Peyer's patch (tissue), 4 donors: ENCODE data around the gene RPRD1A. TPM values are rescaled to one million over a fixed set of nuclear protein-coding genes. Genes with fewer than 3 reads are reported as not detected.
"Not testable (repeated sequence)": the region's sequence is repeated elsewhere in the genome, so short reads cannot be mapped to it uniquely, and the experiment has no call there.

Experiments used
- DNase-seq, 3 donors: peaks; one replicate each; pipeline ENCODE4 v3.0.0-alpha.2; 2017 to 2019
- H3K27ac ChIP-seq, 4 donors: fragments of 200-600 bp; sonication (generic); one replicate each; pipeline ENCODE4 v1.5.1; 2016 to 2019
- H3K27me3 ChIP-seq, 2 donors: fragments of 200-600 bp; sonication (generic); one replicate each; pipeline ENCODE4 v1.5.1; 2019
- H3K36me3 ChIP-seq, 3 donors: fragments of 200-600 bp; sonication (generic); one replicate each; pipeline ENCODE4 v1.5.1; 2016 to 2019
- H3K4me1 ChIP-seq, 4 donors: fragments of 200-600 bp; sonication (generic); one replicate each; pipeline ENCODE4 v1.5.1; 2016 to 2019
- H3K4me3 ChIP-seq, 4 donors: fragments of 200-600 bp; sonication (generic); 1 replicate in 3 of 4; 2 replicates in 1 of 4; pipeline ENCODE4 v1.5.1; 2016 to 2019; ENCODE audit warnings: mild to moderate bottlenecking in 1 of 4
- H3K9me3 ChIP-seq, 4 donors: fragments of 200-600 bp; sonication (generic); one replicate each; pipeline ENCODE4 v1.5.1; 2016 to 2019; ENCODE audit warnings: mild to moderate bottlenecking in 1 of 4
- POLR2A ChIP-seq, 2 donors: fragments of 450-650 bp; IDR thresholded peaks; one replicate each; pipeline ENCODE4 v1.5.1; 2017; ENCODE audit warnings: antibody characterized with exemption in 2 of 2, mild to moderate bottlenecking in 2 of 2, moderate library complexity in 2 of 2
- total RNA-seq, 4 donors: library from RNA; depleted of rRNA; stranded (reverse); fragments of >200 nt; gene quantifications; one replicate each; pipeline ENCODE4 v1.1.0, GENCODE V29; 2016
- TF ChIP-seq, protein P1 (sequence below), 6 experiments: fragments of 450-650 bp in 4 of 6; fragments of 200-600 bp in 2 of 6; sonication (generic) in 1 of 6; IDR thresholded peaks; one replicate each; pipeline ENCODE4 v1.5.1; 2017 to 2019; ENCODE audit warnings: antibody characterized with exemption in 6 of 6, mild to moderate bottlenecking in 3 of 6, moderate library complexity in 1 of 6

The RPRD1A gene
- total RNA-seq, 4 donors from 2014 or later, result 41.9 to 67.7 (median 50.8) TPM

DNA sequence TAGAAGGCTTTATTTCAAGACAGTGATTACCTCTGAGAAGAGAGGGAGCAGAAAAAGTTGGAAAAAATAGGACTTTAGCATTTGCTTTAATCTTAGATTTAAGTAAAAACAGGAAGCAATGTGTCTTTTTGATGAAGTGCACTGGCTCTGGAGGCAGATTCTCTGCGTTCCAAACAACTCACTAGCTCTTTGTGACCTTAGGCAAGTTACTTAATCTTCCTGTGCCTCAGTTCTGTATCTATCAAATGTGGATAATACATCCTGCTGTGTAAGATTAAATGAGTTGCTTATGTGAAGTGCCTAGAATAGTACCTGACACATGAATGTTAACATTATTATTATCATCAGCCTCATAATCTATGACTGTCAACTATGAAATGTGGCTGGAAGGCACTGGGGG, 42.3 kb downstream of the RPRD1A start:
- Histone ChIP-seq H3K4me3 (no peak overlapping the region), H3K27ac (no peak overlapping the region), H3K9me3 (no peaks in the 10 kb centered on the region), H3K4me1 (no peaks in the 10 kb centered on the region), H3K27me3 (no peaks in the 10 kb centered on the region), H3K36me3 (peaks cover 0 to 47% (median 0%) of the 10 kb centered on the region in 3 donors)
- TF ChIP-seq POLR2A (IDR thresholded peaks at IDR 0.05), result no peak
- TF ChIP-seq, protein P1, sequence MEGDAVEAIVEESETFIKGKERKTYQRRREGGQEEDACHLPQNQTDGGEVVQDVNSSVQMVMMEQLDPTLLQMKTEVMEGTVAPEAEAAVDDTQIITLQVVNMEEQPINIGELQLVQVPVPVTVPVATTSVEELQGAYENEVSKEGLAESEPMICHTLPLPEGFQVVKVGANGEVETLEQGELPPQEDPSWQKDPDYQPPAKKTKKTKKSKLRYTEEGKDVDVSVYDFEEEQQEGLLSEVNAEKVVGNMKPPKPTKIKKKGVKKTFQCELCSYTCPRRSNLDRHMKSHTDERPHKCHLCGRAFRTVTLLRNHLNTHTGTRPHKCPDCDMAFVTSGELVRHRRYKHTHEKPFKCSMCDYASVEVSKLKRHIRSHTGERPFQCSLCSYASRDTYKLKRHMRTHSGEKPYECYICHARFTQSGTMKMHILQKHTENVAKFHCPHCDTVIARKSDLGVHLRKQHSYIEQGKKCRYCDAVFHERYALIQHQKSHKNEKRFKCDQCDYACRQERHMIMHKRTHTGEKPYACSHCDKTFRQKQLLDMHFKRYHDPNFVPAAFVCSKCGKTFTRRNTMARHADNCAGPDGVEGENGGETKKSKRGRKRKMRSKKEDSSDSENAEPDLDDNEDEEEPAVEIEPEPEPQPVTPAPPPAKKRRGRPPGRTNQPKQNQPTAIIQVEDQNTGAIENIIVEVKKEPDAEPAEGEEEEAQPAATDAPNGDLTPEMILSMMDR (IDR thresholded peaks at IDR 0.05), result no peak
- DNase-seq, result no peak

DNA sequence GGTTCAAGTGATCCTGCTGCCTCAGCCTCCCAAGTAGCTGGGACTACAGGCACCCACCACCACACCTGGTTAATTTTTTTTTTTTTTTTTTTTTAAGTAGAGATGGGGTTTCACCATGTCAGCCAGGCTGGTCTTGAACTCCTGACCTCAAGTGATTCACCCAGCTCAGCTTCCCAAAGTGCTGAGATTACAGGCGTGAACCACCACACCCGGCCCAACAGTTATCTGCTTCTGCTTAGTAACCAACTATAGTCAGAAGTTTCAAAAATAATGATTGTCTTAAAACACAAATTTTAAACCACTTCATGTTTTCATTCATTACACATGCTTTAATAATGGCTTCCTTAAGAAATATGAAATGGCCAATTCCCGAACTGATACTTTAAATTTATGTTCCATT, 43.1 kb downstream of the RPRD1A start:
- not testable (repeated sequence) for H3K4me1 ChIP-seq, H3K4me3 ChIP-seq, H3K27me3 ChIP-seq, H3K27ac ChIP-seq, H3K9me3 ChIP-seq, DNase-seq
- H3K36me3 ChIP-seq, result peaks cover 0 to 41% (median 0%) of the 10 kb centered on the region in 3 donors

DNA sequence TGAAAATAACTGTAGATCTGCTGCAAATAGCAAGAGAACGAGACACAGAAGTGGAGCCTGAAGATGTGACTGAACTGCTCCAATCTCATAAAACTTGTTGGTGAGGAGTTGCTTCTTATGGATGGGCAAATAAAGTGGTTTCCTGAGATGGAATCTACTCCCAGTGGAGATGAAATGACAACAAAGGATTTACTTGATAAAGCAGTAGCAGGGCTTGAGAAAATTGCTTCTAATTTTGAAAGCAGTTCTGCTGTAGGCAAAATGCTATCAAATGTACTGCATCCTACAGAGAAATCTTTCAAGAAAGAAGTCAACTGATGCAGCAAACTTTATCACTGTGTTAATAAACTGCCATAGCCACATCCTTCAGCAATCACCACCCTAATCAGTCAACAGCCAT, 44.0 kb downstream of the RPRD1A start:
- H3K27me3 ChIP-seq, result no peaks in the 10 kb centered on the region
- H3K9me3 ChIP-seq, result no peaks in the 10 kb centered on the region
- H3K36me3 ChIP-seq, result peaks cover 0 to 32% (median 0%) of the 10 kb centered on the region in 3 donors
- DNase-seq, result no peak
- H3K4me3 ChIP-seq, result no peak overlapping the region
- H3K4me1 ChIP-seq, result no peaks in the 10 kb centered on the region
- no peak overlapping the region for H3K27ac ChIP-seq
- TF ChIP-seq POLR2A (IDR thresholded peaks at IDR 0.05), result no peak
- TF ChIP-seq, protein P1 (IDR thresholded peaks at IDR 0.05), result no peak

DNA sequence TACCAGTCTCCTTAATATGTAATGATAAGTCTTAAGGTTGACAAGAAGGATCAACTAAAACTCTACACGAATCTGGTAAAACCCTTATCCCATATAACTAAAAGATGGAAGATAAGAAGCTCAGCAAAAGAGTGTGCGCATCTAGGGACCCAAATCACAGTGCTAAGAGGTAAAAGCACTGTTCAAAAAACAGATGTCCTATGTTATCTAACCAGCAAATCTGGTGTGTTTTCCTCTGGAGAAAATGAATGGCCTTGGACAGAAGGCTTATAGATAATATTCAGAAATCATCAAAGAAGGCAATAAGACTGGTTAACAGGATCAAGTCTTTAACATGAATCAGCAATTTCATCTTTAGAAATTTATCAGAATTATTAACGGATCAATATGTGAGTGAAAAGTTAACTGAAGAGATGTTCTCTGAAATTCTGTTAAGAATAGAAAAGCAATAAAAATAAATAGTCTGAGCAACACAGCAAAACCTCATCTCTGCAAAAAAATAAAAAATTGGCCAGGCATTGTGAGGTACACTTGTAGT, 47.1 kb downstream of the RPRD1A start:
- Histone ChIP-seq H3K4me1 (no peaks in the 10 kb centered on the region), H3K9me3 (no peaks in the 10 kb centered on the region), H3K4me3 (no peak overlapping the region), H3K27ac (no peak overlapping the region), H3K36me3 (peaks cover 0 to 6% (median 0%) of the 10 kb centered on the region in 3 donors), H3K27me3 (no peaks in the 10 kb centered on the region)
- no peak for DNase-seq
- TF ChIP-seq, protein P1 (IDR thresholded peaks at IDR 0.05), result no peak

DNA sequence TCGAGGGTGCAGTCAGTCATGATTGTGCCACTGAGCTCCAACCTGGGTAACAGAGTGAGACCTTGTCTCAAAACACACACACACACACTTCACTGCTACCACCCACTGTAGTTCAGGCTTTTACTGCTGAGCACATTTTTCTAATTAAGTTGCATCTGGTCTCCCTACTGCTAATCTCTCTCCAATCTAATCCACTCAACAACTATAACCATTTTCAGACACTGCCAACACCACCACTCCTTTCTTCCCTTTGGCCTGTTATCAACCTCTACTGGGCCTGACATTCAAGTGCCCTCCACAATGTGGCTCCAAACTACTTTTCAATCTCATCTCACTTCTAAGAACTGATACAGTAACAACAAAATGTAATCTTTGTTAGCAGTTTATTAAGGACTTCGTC, 50.1 kb downstream of the RPRD1A start:
- Histone ChIP-seq H3K36me3 (no peaks in the 10 kb centered on the region), H3K27me3 (no peaks in the 10 kb centered on the region), H3K4me1 (no peaks in the 10 kb centered on the region), H3K27ac (no peak overlapping the region), H3K9me3 (no peaks in the 10 kb centered on the region), H3K4me3 (no peak overlapping the region)
- DNase-seq, result no peak
- TF ChIP-seq, protein P1 (IDR thresholded peaks at IDR 0.05), result no peak
- no peak for TF ChIP-seq POLR2A (IDR thresholded peaks at IDR 0.05)

DNA sequence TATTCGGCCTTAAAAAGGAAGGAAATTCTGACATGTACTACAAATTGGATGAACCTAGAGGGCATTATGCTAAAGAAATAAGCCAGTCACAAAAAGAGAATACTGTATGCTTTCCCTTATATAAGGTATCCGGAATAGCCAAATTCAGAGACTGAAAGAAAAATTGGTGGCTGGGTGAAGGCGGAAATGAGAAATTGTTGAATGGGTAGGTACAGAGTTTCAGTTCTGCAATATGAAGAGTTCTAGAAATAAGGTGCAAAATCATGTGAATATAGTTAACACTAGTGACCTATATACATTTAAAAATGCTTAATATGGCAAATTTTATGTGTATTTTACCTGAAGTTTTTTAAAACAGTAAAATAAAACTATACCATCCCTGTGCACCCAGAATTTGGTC, 51.7 kb downstream of the RPRD1A start:
- Histone ChIP-seq H3K36me3 (no peaks in the 10 kb centered on the region), H3K4me1 (no peaks in the 10 kb centered on the region), H3K27me3 (no peaks in the 10 kb centered on the region), H3K4me3 (no peak overlapping the region), H3K9me3 (no peaks in the 10 kb centered on the region), H3K27ac (no peak overlapping the region)
- no peak for TF ChIP-seq POLR2A (IDR thresholded peaks at IDR 0.05)
- TF ChIP-seq, protein P1 (IDR thresholded peaks at IDR 0.05), result no peak
- no peak for DNase-seq
